ENCODE results near the gene UBA1. TPM values are rescaled to one million over a fixed set of nuclear protein-coding genes. Genes with fewer than 3 reads are reported as not detected.

UBA1 gene
- total and polyA plus RNA-seq, 12 donors = 90.9 to 157 (median 124) TPM

Other genes starting within 250 kb of the UBA1 start
- 10 to 100 TPM; 15.8 to 29.2 (median 23.8) TPM for gene RGN, start 115.4 kb upstream of the UBA1 start, total RNA-seq
- gene RGN, start 115.4 kb upstream of the UBA1 start, polyA plus RNA-seq = 10 to 100 TPM in 1 of 2 donors, 1 to 10 TPM in 1; 2.1 to 10.5 TPM
- gene NDUFB11, start 49.1 kb upstream of the UBA1 start, total RNA-seq = 100 to 1,000 TPM; 149 to 217 (median 175) TPM
- 100 to 1,000 TPM; 155 to 178 TPM for gene NDUFB11, start 49.1 kb upstream of the UBA1 start, polyA plus RNA-seq
- gene RBM10, start 48.6 kb upstream of the UBA1 start, total RNA-seq = 10 to 100 TPM; 23.1 to 32.1 (median 26.4) TPM
- gene RBM10, start 48.6 kb upstream of the UBA1 start, polyA plus RNA-seq = 10 to 100 TPM; 26.9 to 27.6 TPM
- gene CDK16, start 24.9 kb downstream of the UBA1 start, total RNA-seq = 100 to 1,000 TPM; 129 to 193 (median 147) TPM
- 100 to 1,000 TPM; 110 to 124 TPM for gene CDK16, start 24.9 kb downstream of the UBA1 start, polyA plus RNA-seq
- gene USP11, start 39.2 kb downstream of the UBA1 start, total RNA-seq = 10 to 100 TPM; 36.4 to 73.0 (median 58.6) TPM
- gene USP11, start 39.2 kb downstream of the UBA1 start, polyA plus RNA-seq = 10 to 100 TPM; 20.0 to 25.4 TPM
- gene ZNF157, start 176.7 kb downstream of the UBA1 start, total RNA-seq = under 1 TPM in 3 of 10 donors, not detected in 7; 0.15 to 0.25 (median 0.23) TPM
- under 1 TPM; 0.03 to 0.15 TPM for gene ZNF157, start 176.7 kb downstream of the UBA1 start, polyA plus RNA-seq

All from heart right ventricle (tissue), 12 donors.